ENCODE results near the gene ARHGAP9.

The ARHGAP9 gene

DNA sequence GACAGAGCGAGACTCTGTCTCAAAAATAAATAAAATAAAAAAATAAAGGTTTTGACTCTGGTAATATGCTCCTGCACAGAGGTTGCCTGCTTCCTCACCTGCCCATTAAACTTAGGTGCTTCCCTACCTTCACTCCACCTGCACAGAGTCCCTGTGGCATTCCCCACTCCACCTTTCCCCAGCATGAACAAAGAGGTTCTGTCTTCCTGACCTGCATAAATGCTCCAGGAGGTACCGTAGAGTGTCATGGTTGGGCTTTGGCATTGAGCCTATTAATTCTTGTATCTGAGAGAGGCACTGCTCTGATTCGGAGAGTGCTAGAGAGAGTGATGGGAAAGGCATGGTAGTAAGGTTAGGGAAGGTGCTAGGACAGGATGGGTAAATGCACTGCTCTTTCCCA lies 6.3 kb downstream of the ARHGAP9 start:
- POLR2A ChIA-PET = no interaction called here
- TF ChIP-seq, protein P1, sequence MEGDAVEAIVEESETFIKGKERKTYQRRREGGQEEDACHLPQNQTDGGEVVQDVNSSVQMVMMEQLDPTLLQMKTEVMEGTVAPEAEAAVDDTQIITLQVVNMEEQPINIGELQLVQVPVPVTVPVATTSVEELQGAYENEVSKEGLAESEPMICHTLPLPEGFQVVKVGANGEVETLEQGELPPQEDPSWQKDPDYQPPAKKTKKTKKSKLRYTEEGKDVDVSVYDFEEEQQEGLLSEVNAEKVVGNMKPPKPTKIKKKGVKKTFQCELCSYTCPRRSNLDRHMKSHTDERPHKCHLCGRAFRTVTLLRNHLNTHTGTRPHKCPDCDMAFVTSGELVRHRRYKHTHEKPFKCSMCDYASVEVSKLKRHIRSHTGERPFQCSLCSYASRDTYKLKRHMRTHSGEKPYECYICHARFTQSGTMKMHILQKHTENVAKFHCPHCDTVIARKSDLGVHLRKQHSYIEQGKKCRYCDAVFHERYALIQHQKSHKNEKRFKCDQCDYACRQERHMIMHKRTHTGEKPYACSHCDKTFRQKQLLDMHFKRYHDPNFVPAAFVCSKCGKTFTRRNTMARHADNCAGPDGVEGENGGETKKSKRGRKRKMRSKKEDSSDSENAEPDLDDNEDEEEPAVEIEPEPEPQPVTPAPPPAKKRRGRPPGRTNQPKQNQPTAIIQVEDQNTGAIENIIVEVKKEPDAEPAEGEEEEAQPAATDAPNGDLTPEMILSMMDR (IDR thresholded peaks at IDR 0.05; ENCODE audit: control extremely low read depth, extremely low read depth, low read depth, missing control alignments) = no peak
- CTCF ChIA-PET = interaction anchor here (10.6 to 11.0 kb wide), 2 partner anchors 11 to 19 kb away, joined by 72 to 171 read pairs; partner anchors contain the start of genes GLI1 and INHBE
- no peak for DNase-seq (ENCODE audit: extremely low spot score)

DNA sequence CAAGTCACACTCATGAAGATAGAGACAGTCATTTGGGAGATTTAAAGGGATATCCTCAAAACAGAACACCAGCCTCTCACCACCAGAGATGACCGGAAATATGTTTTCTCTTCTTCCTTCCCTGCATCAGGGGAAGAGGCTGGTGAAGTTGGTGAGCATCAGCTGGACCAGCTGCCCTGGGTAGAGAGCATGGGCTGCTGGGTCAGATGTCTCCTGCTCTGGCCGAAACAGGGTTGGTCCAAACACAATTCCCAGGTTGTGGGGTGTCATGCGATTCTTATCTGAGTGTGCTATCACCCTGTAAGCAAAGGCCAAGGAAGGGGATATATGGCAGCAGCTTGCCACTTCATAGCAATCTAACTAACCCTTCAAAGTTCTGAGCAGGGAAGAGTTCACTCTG lies 7.3 kb downstream of the ARHGAP9 start:
- ChIA-PET POLR2A (no interaction called here), CTCF (interaction anchor here (1.2 to 4.2 kb wide), 4 partner anchors 10 to 229 kb away, joined by 3 to 20 read pairs (median 4); partner anchors contain the start of gene GLI1)

DNA sequence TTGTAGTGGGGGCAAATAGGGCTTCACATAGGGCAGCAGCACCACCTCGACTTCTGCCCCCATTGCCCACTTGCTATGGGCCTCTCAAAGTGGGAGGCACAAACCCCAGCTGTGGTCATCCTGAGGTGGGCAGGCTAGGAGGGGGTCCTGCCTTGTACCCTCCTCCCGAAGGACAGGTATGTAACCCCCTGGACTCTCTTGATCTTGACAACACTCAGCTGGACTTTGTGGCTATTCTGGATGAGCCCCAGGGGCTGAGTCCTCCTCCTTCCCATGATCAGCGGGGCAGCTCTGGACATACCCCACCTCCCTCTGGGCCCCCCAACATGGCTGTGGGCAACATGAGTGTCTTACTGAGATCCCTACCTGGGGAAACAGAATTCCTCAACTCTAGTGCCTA lies 8.0 kb downstream of the ARHGAP9 start:
- CTCF ChIA-PET = interaction anchor here (1.2 to 4.2 kb wide), 4 partner anchors 9 to 228 kb away, joined by 3 to 20 read pairs (median 4); partner anchors contain the start of gene GLI1
- TF ChIP-seq, protein P1 (IDR thresholded peaks at IDR 0.05; ENCODE audit: control extremely low read depth, extremely low read depth, low read depth, missing control alignments) = no peak
- no peak for DNase-seq (ENCODE audit: extremely low spot score)
- POLR2A ChIA-PET = no interaction called here

More for the DNA sequence above, 7.3 kb downstream of the ARHGAP9 start:
- DNase-seq (ENCODE audit: extremely low spot score) = no peak
- TF ChIP-seq, protein P1 (IDR thresholded peaks at IDR 0.05; ENCODE audit: control extremely low read depth, extremely low read depth, low read depth, missing control alignments) = no peak

DNA sequence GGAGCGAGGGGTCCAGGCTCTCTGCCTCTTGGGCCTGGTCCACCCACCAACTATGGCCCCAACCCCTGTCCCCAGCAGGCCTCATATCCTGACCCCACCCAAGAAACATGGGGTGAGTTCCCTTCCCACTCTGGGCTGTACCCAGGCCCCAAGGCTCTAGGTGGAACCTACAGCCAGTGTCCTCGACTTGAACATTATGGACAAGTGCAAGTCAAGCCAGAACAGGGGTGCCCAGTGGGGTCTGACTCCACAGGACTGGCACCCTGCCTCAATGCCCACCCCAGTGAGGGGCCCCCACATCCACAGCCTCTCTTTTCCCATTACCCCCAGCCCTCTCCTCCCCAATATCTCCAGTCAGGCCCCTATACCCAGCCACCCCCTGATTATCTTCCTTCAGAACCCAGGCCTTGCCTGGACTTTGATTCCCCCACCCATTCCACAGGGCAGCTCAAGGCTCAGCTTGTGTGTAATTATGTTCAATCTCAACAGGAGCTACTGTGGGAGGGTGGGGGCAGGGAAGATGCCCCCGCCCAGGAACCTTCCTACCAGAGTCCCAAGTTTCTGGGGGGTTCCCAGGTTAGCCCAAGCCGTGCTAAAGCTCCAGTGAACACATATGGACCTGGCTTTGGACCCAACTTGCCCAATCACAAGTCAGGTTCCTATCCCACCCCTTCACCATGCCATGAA lies 8.6 kb downstream of the ARHGAP9 start:
- ChIA-PET POLR2A (no interaction called here), CTCF (interaction anchor here (1.2 to 4.2 kb wide), 2 partner anchors 12 to 228 kb away, joined by 3 to 20 read pairs; partner anchors contain the start of gene GLI1)
- TF ChIP-seq, protein P1 (IDR thresholded peaks at IDR 0.05; ENCODE audit: control extremely low read depth, extremely low read depth, low read depth, missing control alignments) = no peak
- DNase-seq (ENCODE audit: extremely low spot score) = no peak

DNA sequence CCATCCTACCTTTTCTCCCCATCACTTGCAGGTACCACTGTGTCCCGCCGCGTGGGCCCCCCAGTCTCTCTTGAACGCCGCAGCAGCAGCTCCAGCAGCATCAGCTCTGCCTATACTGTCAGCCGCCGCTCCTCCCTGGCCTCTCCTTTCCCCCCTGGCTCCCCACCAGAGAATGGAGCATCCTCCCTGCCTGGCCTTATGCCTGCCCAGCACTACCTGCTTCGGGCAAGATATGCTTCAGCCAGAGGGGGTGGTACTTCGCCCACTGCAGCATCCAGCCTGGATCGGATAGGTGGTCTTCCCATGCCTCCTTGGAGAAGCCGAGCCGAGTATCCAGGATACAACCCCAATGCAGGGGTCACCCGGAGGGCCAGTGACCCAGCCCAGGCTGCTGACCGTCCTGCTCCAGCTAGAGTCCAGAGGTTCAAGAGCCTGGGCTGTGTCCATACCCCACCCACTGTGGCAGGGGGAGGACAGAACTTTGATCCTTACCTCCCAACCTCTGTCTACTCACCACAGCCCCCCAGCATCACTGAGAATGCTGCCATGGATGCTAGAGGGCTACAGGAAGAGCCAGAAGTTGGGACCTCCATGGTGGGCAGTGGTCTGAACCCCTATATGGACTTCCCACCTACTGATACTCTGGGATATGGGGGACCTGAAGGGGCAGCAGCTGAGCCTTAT lies 9.2 kb downstream of the ARHGAP9 start:
- ChIA-PET CTCF (interaction anchor here (1.7 to 4.2 kb wide), 2 partner anchors 11 to 15 kb away, joined by 8 to 20 read pairs; partner anchors contain the start of genes GLI1 and INHBE), POLR2A (no interaction called here)
- DNase-seq (ENCODE audit: extremely low spot score) = no peak
- TF ChIP-seq, protein P1 (IDR thresholded peaks at IDR 0.05; ENCODE audit: control extremely low read depth, extremely low read depth, low read depth, missing control alignments) = no peak

DNA sequence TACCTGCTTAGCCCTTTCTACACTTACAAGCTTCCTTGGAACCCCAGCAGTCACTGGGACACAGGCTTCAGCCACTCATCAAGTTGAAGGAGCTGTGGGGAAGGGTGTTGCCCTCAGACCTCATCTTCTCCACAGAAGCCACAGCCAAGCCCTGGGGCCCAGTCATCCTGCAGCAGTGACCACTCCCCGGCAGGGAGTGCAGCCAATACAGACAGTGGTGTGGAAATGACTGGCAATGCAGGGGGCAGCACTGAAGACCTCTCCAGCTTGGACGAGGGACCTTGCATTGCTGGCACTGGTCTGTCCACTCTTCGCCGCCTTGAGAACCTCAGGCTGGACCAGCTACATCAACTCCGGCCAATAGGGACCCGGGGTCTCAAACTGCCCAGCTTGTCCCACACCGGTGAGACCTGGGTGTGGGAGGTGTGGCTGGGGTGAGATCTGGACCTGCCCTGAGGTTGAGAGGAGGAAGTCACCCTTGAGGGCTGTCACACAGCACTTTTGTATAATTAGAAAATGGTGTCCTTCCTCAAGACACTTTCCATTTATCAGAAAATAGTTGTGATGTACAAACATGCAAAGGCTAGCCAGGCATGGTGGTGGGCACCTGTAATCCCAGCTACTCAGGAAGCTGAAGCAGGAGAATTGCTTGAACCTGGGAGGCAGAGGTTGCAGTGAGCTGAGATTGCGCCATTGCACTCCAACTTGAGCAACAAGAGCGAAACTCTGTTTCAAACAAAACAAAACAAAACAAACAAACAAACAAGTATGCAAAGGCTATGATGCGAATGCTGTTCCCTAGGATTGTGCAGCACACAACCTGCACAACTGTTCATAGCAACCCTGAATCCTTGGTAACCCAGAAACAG lies 10.1 kb downstream of the ARHGAP9 start:
- TF ChIP-seq, protein P1 (IDR thresholded peaks at IDR 0.05; ENCODE audit: control extremely low read depth, extremely low read depth, low read depth, missing control alignments) = no peak
- CTCF ChIA-PET = interaction anchor here (1.7 to 4.2 kb wide), 2 partner anchors 10 to 14 kb away, joined by 8 to 20 read pairs; partner anchors contain the start of genes GLI1 and INHBE
- no peak for DNase-seq (ENCODE audit: extremely low spot score)
- POLR2A ChIA-PET = interaction anchor here (0.6 kb wide), 1 partner anchor 36 kb away, joined by 3 read pairs; no protein-coding TSS in a partner anchor
